Esophagus muscularis mucosa (tissue), 4 donors: ENCODE measurements around the gene PTPRJ. TPM values are rescaled to one million over a fixed set of nuclear protein-coding genes. Genes with fewer than 3 reads are reported as not detected.

Source experiments
- DNase-seq: peaks from one replicate; pipeline ENCODE4 v3.0.0-alpha.2; 2017; ENCODE audit errors: extremely low spot score
- H3K27ac ChIP-seq, 4 donors: fragments of 200-600 bp; sonication (generic); replicated peaks in 1 of 4; 1 replicate in 3 of 4; 2 replicates in 1 of 4; pipeline ENCODE4 v1.5.1; 2016 to 2019; ENCODE audit warnings: mild to moderate bottlenecking in 1 of 4
- H3K27me3 ChIP-seq, 4 donors: fragments of 200-600 bp; sonication (generic); one replicate each; pipeline versions ENCODE4 v1.5.1 to v1.6.0; 2016 to 2019
- H3K36me3 ChIP-seq, 4 donors: fragments of 200-600 bp; sonication (generic); one replicate each; pipeline ENCODE4 v1.5.1; 2016 to 2019
- H3K4me1 ChIP-seq, 4 donors: fragments of 200-600 bp; sonication (generic); one replicate each; pipeline ENCODE4 v1.5.1; 2016 to 2019
- H3K4me3 ChIP-seq, 4 donors: fragments of 200-600 bp; sonication (generic); 1 replicate in 2 of 4; 2 replicates in 2 of 4; pipeline ENCODE4 v1.5.1; 2016 to 2019; ENCODE audit warnings: mild to moderate bottlenecking in 4 of 4, moderate library complexity in 1 of 4
- H3K9me3 ChIP-seq, 4 donors: fragments of 200-600 bp; sonication (generic); 1 replicate in 3 of 4; 2 replicates in 1 of 4; pipeline ENCODE4 v1.5.1; 2016 to 2019
- EP300 ChIP-seq: sonication (generic); formaldehyde crosslinking; IDR thresholded peaks from one replicate; pipeline ENCODE4 v1.6.1; 2017; ENCODE audit warnings: antibody characterized with exemption
- POLR2A ChIP-seq: fragments of 450-650 bp; IDR thresholded peaks from one replicate; pipeline ENCODE4 v1.6.1; 2017; ENCODE audit warnings: antibody characterized with exemption, moderate library complexity, mild to moderate bottlenecking, low read depth
- POLR2AphosphoS5 ChIP-seq, 2 donors: sonication (generic); formaldehyde crosslinking; IDR thresholded peaks; one replicate each; pipeline ENCODE4 v1.6.1; 2017; ENCODE audit warnings: antibody characterized with exemption in 2 of 2
- WGBS: methylation state at CpG from one replicate; pipeline ENCODE4 v1.1.5; 2018; 5-methylcytosine and 5-hydroxymethylcytosine counted together
- intact Hi-C: fragments of 100-400 bp; cut with DNase I; formaldehyde crosslinking; loops from one replicate; pipeline ENCODE4 v1.15.1; 2023
- total RNA-seq, 4 donors: library from RNA; depleted of rRNA; stranded (reverse); fragments of >200 nt; gene quantifications; one replicate each; pipeline versions ENCODE4 v1.1.0 to v1.2.1, GENCODE V29; 2016
- TF ChIP-seq, protein P1 (sequence below), 3 experiments: fragments of 200-600 bp in 2 of 3; fragments of 450-650 bp in 1 of 3; sonication (generic) in 2 of 3; IDR thresholded peaks; one replicate each; pipeline ENCODE4 v1.5.1; 2017 to 2019; ENCODE audit warnings: antibody characterized with exemption in 3 of 3, mild to moderate bottlenecking in 2 of 3, moderate library complexity in 1 of 3

Gene PTPRJ
- total RNA-seq, 4 donors from 2014 or later: 8.3 to 14.1 (median 10.5) TPM

DNA sequence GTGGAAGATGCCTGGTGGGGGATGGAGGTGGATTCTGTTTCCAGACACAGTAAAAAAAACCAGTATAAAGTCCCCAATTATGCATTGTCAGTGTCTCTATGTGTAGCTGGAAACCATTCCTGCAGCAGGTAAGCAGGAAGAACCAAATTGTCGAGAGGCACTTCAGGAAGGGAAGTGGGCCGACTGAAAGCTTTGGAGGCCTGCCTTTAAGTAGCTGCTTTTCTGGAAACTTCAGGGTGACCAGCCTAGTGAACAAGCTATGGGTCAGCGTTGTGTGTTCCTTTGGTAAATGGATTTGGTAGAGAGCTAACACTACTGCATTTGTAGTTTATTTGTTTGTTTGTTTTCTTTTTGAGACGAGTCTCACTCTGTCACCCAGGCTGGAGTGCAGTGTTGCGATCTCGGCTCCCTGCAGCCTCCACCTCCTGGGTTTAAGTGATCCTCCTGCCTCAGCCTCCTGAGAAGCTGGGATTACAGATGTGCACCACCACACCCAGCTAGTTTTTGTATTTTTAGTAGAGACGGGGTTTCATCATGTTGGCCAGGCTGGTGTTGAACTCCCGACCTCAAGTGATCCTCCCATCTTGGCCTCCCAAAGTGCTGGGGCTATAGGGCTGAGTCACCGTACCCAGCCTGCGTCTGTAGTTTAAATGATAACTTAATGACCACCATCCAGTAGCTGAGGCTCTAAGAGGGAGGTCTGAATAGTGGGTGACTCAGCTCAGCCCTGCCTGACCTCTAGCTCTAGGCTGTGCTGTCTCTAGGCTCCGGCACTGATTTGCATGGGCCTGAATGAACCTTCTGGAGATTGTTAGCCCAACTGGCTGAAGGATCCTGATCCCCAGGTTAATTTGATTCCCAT lies 12.8 kb downstream of the PTPRJ start:
- intact Hi-C loops: no loop called here

GRCh38 chr11:47994417-47994816 lies 14.1 kb downstream of the PTPRJ start:
- no peak for TF ChIP-seq POLR2A
- no peak for TF ChIP-seq EP300
- TF ChIP-seq, protein P1, sequence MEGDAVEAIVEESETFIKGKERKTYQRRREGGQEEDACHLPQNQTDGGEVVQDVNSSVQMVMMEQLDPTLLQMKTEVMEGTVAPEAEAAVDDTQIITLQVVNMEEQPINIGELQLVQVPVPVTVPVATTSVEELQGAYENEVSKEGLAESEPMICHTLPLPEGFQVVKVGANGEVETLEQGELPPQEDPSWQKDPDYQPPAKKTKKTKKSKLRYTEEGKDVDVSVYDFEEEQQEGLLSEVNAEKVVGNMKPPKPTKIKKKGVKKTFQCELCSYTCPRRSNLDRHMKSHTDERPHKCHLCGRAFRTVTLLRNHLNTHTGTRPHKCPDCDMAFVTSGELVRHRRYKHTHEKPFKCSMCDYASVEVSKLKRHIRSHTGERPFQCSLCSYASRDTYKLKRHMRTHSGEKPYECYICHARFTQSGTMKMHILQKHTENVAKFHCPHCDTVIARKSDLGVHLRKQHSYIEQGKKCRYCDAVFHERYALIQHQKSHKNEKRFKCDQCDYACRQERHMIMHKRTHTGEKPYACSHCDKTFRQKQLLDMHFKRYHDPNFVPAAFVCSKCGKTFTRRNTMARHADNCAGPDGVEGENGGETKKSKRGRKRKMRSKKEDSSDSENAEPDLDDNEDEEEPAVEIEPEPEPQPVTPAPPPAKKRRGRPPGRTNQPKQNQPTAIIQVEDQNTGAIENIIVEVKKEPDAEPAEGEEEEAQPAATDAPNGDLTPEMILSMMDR (IDR thresholded peaks at IDR 0.05): no peak
- TF ChIP-seq POLR2AphosphoS5 (IDR thresholded peaks at IDR 0.05): no peak
- H3K4me1 ChIP-seq: peaks cover 0 to 12% (median 8%) of the 10 kb centered on the region in 4 donors
- H3K27me3 ChIP-seq: no peaks in the 10 kb centered on the region
- intact Hi-C loops: no loop called here
- H3K36me3 ChIP-seq: no peaks in the 10 kb centered on the region
- H3K27ac ChIP-seq: no peak overlapping the region
- no peak overlapping the region for H3K4me3 ChIP-seq
- WGBS: 100% methylated on average over 4 of the region's 4 CpGs
- no peak for DNase-seq
- H3K9me3 ChIP-seq: no peaks in the 10 kb centered on the region

More for the DNA sequence above, 12.8 kb downstream of the PTPRJ start:
- no peak for DNase-seq
- Histone ChIP-seq H3K27ac (no peak overlapping the region), H3K36me3 (no peaks in the 10 kb centered on the region), H3K9me3 (no peaks in the 10 kb centered on the region), H3K27me3 (no peaks in the 10 kb centered on the region), H3K4me1 (peaks cover 0 to 12% (median 8%) of the 10 kb centered on the region in 4 donors), H3K4me3 (no peak overlapping the region)
- WGBS: 74% methylated on average over 11 of the region's 11 CpGs
- TF ChIP-seq EP300: no peak
- TF ChIP-seq POLR2AphosphoS5 (IDR thresholded peaks at IDR 0.05): no peak
- TF ChIP-seq, protein P1 (IDR thresholded peaks at IDR 0.05): no peak
- TF ChIP-seq POLR2A: no peak

- Histone ChIP-seq H3K4me1 (peaks cover 0 to 12% (median 8%) of the 10 kb centered on the region in 4 donors), H3K36me3 (no peaks in the 10 kb centered on the region), H3K27ac (no peak overlapping the region), H3K4me3 (no peak overlapping the region), H3K9me3 (no peaks in the 10 kb centered on the region), H3K27me3 (no peaks in the 10 kb centered on the region)
- 87% methylated on average over 4 of the region's 4 CpGs for WGBS
- no peak for DNase-seq
- TF ChIP-seq POLR2AphosphoS5 (IDR thresholded peaks at IDR 0.05): no peak
- no peak for TF ChIP-seq EP300
- no peak for TF ChIP-seq POLR2A
- TF ChIP-seq, protein P1 (IDR thresholded peaks at IDR 0.05): no peak
- intact Hi-C loops: no loop called here
These were observed 15.0 kb downstream of the PTPRJ start for GRCh38 chr11:47995360-47995769.

DNA sequence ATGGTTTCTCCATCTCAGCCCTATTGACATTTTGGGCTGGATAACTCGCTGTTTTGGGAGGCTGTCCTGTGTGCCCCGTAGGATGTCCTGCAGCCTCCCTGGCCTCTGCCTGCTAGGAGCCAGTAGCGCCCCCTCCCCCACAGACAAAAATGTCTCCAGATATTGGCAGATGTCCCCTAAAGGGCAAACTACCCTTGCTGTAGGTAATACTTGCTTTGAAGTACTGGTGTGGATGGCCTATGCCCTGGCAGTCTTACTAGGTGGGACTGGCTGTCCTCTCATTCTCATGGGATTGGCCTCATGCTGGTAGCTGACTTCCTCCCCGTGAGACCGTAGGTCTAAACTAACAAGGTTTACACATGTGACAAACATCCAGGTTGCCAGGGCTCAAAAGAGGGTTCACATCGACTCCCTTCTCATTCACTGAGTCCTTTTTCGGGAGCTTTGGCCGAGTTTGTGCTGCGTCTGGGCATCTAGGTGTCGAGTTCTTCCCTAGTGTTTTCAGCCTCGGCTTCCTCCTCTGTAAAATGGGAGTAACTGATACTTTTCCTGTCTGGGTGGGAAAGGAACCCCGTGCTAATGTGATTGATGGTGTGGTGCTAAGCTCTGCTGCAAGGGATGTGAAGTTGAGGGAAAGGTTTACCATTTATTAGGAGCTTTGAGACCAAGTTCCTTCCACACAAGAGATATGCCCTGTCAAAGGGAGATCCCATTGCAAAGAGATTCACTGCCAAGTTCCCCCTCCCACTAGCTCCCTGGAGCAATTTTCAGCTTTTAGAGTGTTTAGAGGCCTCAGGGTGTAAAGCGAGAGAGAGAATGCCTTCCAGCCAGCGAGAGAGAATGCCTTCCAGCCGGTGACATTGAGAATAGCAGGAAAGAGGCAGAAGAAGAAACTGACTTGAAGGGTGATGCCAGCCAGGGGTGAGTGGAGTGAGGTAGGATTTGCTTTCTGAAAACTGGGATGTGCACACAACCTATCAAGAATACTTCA lies 17.0 kb downstream of the PTPRJ start:
- peaks cover 3 to 21% (median 17%) of the 10 kb centered on the region in 4 donors for H3K4me1 ChIP-seq
- H3K4me3 ChIP-seq: no peak overlapping the region
- intact Hi-C loops: no loop called here
- 91% methylated on average over 14 of the region's 15 CpGs for WGBS
- no peaks in the 10 kb centered on the region for H3K36me3 ChIP-seq
- H3K27me3 ChIP-seq: no peaks in the 10 kb centered on the region
- TF ChIP-seq EP300 (no peak), POLR2A (no peak), POLR2AphosphoS5 (IDR thresholded peaks at IDR 0.05) (no peak)
- TF ChIP-seq, protein P1 (IDR thresholded peaks at IDR 0.05): no peak
- no peaks in the 10 kb centered on the region for H3K9me3 ChIP-seq
- no peak overlapping the region for H3K27ac ChIP-seq
- no peak for DNase-seq
